ENCODE measurements around the gene RGMB. TPM values are rescaled to one million over a fixed set of nuclear protein-coding genes. Genes with fewer than 3 reads are reported as not detected.
"Not testable (repeated sequence)": the region's sequence is repeated elsewhere in the genome, so short reads cannot be mapped to it uniquely, and the experiment has no call there.

RGMB gene
- 0.94 and 3.1 TPM in 2 replicates for total RNA-seq (2014; rRNA removed; shearing (Covaris generic); ENCODE audit: low replicate concordance)

GRCh38 chr5:98773464-98774191, at the start of gene RGMB:
TSS of gene RGMB (plus strand) at chr5:98773663. CDS start at chr5:98774071, 408 bp downstream.
- Histone ChIP-seq H3K9ac (ENCODE audit: low read length) (peak within 1 kb of the TSS; percentile 68), H3K79me2 (ENCODE audit: low read length) (no peaks in the 10 kb centered on the region), H3K4me2 (ENCODE audit: low read depth, low read length, poor library complexity, severe bottlenecking) (peak within 1 kb of the TSS; percentile 86), H3K4me3 (ENCODE audit: low read length) (peak within 1 kb of the TSS; percentile 70), H3K4me1 (ENCODE audit: low read length) (peaks cover 27% of the 10 kb centered on the region), H3K27ac (ENCODE audit: low read length) (no peak within 1 kb of the TSS), H3K36me3 (ENCODE audit: insufficient read depth, low read length) (no peaks in the 10 kb centered on the region), H3K9me3 (ENCODE audit: low read length) (no peaks in the 10 kb centered on the region), H3K27me3 (ENCODE audit: low read length) (no peaks in the 10 kb centered on the region), H3K9me2 (replicated peaks; ENCODE audit: insufficient read depth, low read length) (no peaks in the 10 kb centered on the region), H2AFZ (ENCODE audit: low read length) (peak within 1 kb of the TSS; percentile 81), H4K20me1 (ENCODE audit: insufficient read depth, low read depth, low read length) (peaks cover 17% of the 10 kb centered on the region)
- peak; percentile 96 for DNase-seq

GRCh38 chr5:98726258-98726657, 47.2 kb upstream of the RGMB start:
- no peak overlapping the region for H2AFZ ChIP-seq (ENCODE audit: low read length)
- H3K4me1 ChIP-seq (ENCODE audit: low read length) = no peaks in the 10 kb centered on the region
- H3K27me3 ChIP-seq (ENCODE audit: low read length) = no peaks in the 10 kb centered on the region
- no peaks in the 10 kb centered on the region for H3K79me2 ChIP-seq (ENCODE audit: low read length)
- no peak for DNase-seq
- H3K4me2 ChIP-seq (ENCODE audit: low read depth, low read length, poor library complexity, severe bottlenecking) = no peak overlapping the region
- H3K9me3 ChIP-seq (ENCODE audit: low read length) = no peaks in the 10 kb centered on the region
- H3K4me3 ChIP-seq (ENCODE audit: low read length) = no peak overlapping the region
- no peaks in the 10 kb centered on the region for H3K9me2 ChIP-seq (replicated peaks; ENCODE audit: insufficient read depth, low read length)
- no peaks in the 10 kb centered on the region for H4K20me1 ChIP-seq (ENCODE audit: insufficient read depth, low read depth, low read length)
- no peak overlapping the region for H3K27ac ChIP-seq (ENCODE audit: low read length)
- H3K9ac ChIP-seq (ENCODE audit: low read length) = no peak overlapping the region
- no peaks in the 10 kb centered on the region for H3K36me3 ChIP-seq (ENCODE audit: insufficient read depth, low read length)

GRCh38 chr5:98727686-98728085, 45.8 kb upstream of the RGMB start:
- H3K9ac ChIP-seq (ENCODE audit: low read length) = no peak overlapping the region
- H4K20me1 ChIP-seq (ENCODE audit: insufficient read depth, low read depth, low read length) = no peaks in the 10 kb centered on the region
- no peaks in the 10 kb centered on the region for H3K36me3 ChIP-seq (ENCODE audit: insufficient read depth, low read length)
- no peaks in the 10 kb centered on the region for H3K9me2 ChIP-seq (replicated peaks; ENCODE audit: insufficient read depth, low read length)
- DNase-seq = no peak
- H3K79me2 ChIP-seq (ENCODE audit: low read length) = no peaks in the 10 kb centered on the region
- no peak overlapping the region for H3K27ac ChIP-seq (ENCODE audit: low read length)
- H3K4me3 ChIP-seq (ENCODE audit: low read length) = no peak overlapping the region
- no peaks in the 10 kb centered on the region for H3K9me3 ChIP-seq (ENCODE audit: low read length)
- H2AFZ ChIP-seq (ENCODE audit: low read length) = no peak overlapping the region
- H3K27me3 ChIP-seq (ENCODE audit: low read length) = no peaks in the 10 kb centered on the region
- no peaks in the 10 kb centered on the region for H3K4me1 ChIP-seq (ENCODE audit: low read length)
- H3K4me2 ChIP-seq (ENCODE audit: low read depth, low read length, poor library complexity, severe bottlenecking) = no peak overlapping the region

- H2AFZ ChIP-seq (ENCODE audit: low read length) = no peak overlapping the region
- H3K4me3 ChIP-seq (ENCODE audit: low read length) = no peak overlapping the region
- no peaks in the 10 kb centered on the region for H3K9me2 ChIP-seq (replicated peaks; ENCODE audit: insufficient read depth, low read length)
- no peak overlapping the region for H3K4me2 ChIP-seq (ENCODE audit: low read depth, low read length, poor library complexity, severe bottlenecking)
- H3K79me2 ChIP-seq (ENCODE audit: low read length) = no peaks in the 10 kb centered on the region
- no peaks in the 10 kb centered on the region for H3K36me3 ChIP-seq (ENCODE audit: insufficient read depth, low read length)
- H3K4me1 ChIP-seq (ENCODE audit: low read length) = no peaks in the 10 kb centered on the region
- H3K9ac ChIP-seq (ENCODE audit: low read length) = no peak overlapping the region
- H4K20me1 ChIP-seq (ENCODE audit: insufficient read depth, low read depth, low read length) = no peaks in the 10 kb centered on the region
- DNase-seq = peak; percentile 48
- H3K27ac ChIP-seq (ENCODE audit: low read length) = no peak overlapping the region
- H3K9me3 ChIP-seq (ENCODE audit: low read length) = no peaks in the 10 kb centered on the region
- no peaks in the 10 kb centered on the region for H3K27me3 ChIP-seq (ENCODE audit: low read length)
Measured at GRCh38 chr5:98734646-98735045, 38.8 kb upstream of the RGMB start.

GRCh38 chr5:98735806-98736507, 37.5 kb upstream of the RGMB start:
- Histone ChIP-seq H3K9me2 (replicated peaks; ENCODE audit: insufficient read depth, low read length) (no peaks in the 10 kb centered on the region), H3K4me2 (ENCODE audit: low read depth, low read length, poor library complexity, severe bottlenecking) (no peak overlapping the region), H3K9me3 (ENCODE audit: low read length) (no peaks in the 10 kb centered on the region), H3K27me3 (ENCODE audit: low read length) (no peaks in the 10 kb centered on the region), H3K4me1 (ENCODE audit: low read length) (no peaks in the 10 kb centered on the region), H3K27ac (ENCODE audit: low read length) (no peak overlapping the region), H3K4me3 (ENCODE audit: low read length) (no peak overlapping the region), H4K20me1 (ENCODE audit: insufficient read depth, low read depth, low read length) (no peaks in the 10 kb centered on the region), H3K36me3 (ENCODE audit: insufficient read depth, low read length) (no peaks in the 10 kb centered on the region), H2AFZ (ENCODE audit: low read length) (no peak overlapping the region), H3K79me2 (ENCODE audit: low read length) (no peaks in the 10 kb centered on the region), H3K9ac (ENCODE audit: low read length) (no peak overlapping the region)
- DNase-seq = no peak

GRCh38 chr5:98736753-98737152, 36.7 kb upstream of the RGMB start:
- H3K4me1 ChIP-seq (ENCODE audit: low read length) = no peaks in the 10 kb centered on the region
- H3K79me2 ChIP-seq (ENCODE audit: low read length) = no peaks in the 10 kb centered on the region
- DNase-seq = no peak
- H3K27ac ChIP-seq (ENCODE audit: low read length) = no peak overlapping the region
- H3K9me2 ChIP-seq (replicated peaks; ENCODE audit: insufficient read depth, low read length) = no peaks in the 10 kb centered on the region
- no peaks in the 10 kb centered on the region for H4K20me1 ChIP-seq (ENCODE audit: insufficient read depth, low read depth, low read length)
- H3K4me3 ChIP-seq (ENCODE audit: low read length) = no peak overlapping the region
- no peak overlapping the region for H3K9ac ChIP-seq (ENCODE audit: low read length)
- no peak overlapping the region for H2AFZ ChIP-seq (ENCODE audit: low read length)
- H3K9me3 ChIP-seq (ENCODE audit: low read length) = no peaks in the 10 kb centered on the region
- H3K36me3 ChIP-seq (ENCODE audit: insufficient read depth, low read length) = no peaks in the 10 kb centered on the region
- H3K27me3 ChIP-seq (ENCODE audit: low read length) = no peaks in the 10 kb centered on the region
- H3K4me2 ChIP-seq (ENCODE audit: low read depth, low read length, poor library complexity, severe bottlenecking) = no peak overlapping the region

- H3K4me3 ChIP-seq (ENCODE audit: low read length); DNase-seq; H3K9me3 ChIP-seq (ENCODE audit: low read length); H3K9ac ChIP-seq (ENCODE audit: low read length); H3K36me3 ChIP-seq (ENCODE audit: insufficient read depth, low read length); H2AFZ ChIP-seq (ENCODE audit: low read length); H3K27me3 ChIP-seq (ENCODE audit: low read length); H3K4me2 ChIP-seq (ENCODE audit: low read depth, low read length, poor library complexity, severe bottlenecking); H3K9me2 ChIP-seq (replicated peaks; ENCODE audit: insufficient read depth, low read length); H3K79me2 ChIP-seq (ENCODE audit: low read length); H3K4me1 ChIP-seq (ENCODE audit: low read length); H4K20me1 ChIP-seq (ENCODE audit: insufficient read depth, low read depth, low read length); H3K27ac ChIP-seq (ENCODE audit: low read length): not testable (repeated sequence)
Measured at GRCh38 chr5:98737441-98737840, 36.0 kb upstream of the RGMB start.

GRCh38 chr5:98738481-98739149, 34.8 kb upstream of the RGMB start:
- H3K4me2 ChIP-seq (ENCODE audit: low read depth, low read length, poor library complexity, severe bottlenecking); H3K36me3 ChIP-seq (ENCODE audit: insufficient read depth, low read length); H4K20me1 ChIP-seq (ENCODE audit: insufficient read depth, low read depth, low read length); H3K9me2 ChIP-seq (replicated peaks; ENCODE audit: insufficient read depth, low read length); H3K4me1 ChIP-seq (ENCODE audit: low read length); H3K79me2 ChIP-seq (ENCODE audit: low read length); H3K27me3 ChIP-seq (ENCODE audit: low read length); H3K9ac ChIP-seq (ENCODE audit: low read length); H3K9me3 ChIP-seq (ENCODE audit: low read length); DNase-seq; H3K27ac ChIP-seq (ENCODE audit: low read length); H2AFZ ChIP-seq (ENCODE audit: low read length); H3K4me3 ChIP-seq (ENCODE audit: low read length): not testable (repeated sequence)

Data from Karpas-422 (cell line).